ENCODE results near the gene AFF3. TPM values are rescaled to one million over a fixed set of nuclear protein-coding genes. Genes with fewer than 3 reads are reported as not detected.

The AFF3 gene
- total and polyA plus RNA-seq, 4 donors = 0.48 to 5.3 (median 2.3) TPM

GRCh38 chr2:100126897-100127401 lies 15.4 kb downstream of the AFF3 start:
- Histone ChIP-seq H3K9me3 (ENCODE audit: control insufficient read depth in 4 of 4, low read length in 3 of 4) (no peaks in the 10 kb centered on the region), H3K9ac (ENCODE audit: low read depth in 1 of 2, low read length in 2 of 2) (no peak overlapping the region), H3K27me3 (ENCODE audit: control insufficient read depth in 4 of 4, insufficient read depth in 4 of 4, low read length in 3 of 4) (no peaks in the 10 kb centered on the region), H3K4me1 (ENCODE audit: control insufficient read depth in 4 of 4, insufficient read depth in 4 of 4, low read length in 3 of 4) (no peaks in the 10 kb centered on the region), H3K4me3 (ENCODE audit: low read depth in 1 of 3, low read length in 3 of 3) (no peak overlapping the region), H3K27ac (ENCODE audit: low read depth in 1 of 2, low read length in 2 of 2) (no peak overlapping the region), H3K36me3 (ENCODE audit: control insufficient read depth in 4 of 4, insufficient read depth in 3 of 4, low read depth in 1 of 4, low read length in 3 of 4) (no peaks in the 10 kb centered on the region)
- DNase-seq (ENCODE audit: low spot score) = no peak
- no peak for TF ChIP-seq YY1 (IDR thresholded peaks at IDR 0.05)
- no peak for TF ChIP-seq HNF4A (conservative IDR thresholded peaks at IDR 0.05)
- no peak for TF ChIP-seq ATF3 (IDR thresholded peaks at IDR 0.05)
- no peak for TF ChIP-seq REST (IDR thresholded peaks at IDR 0.05)
- no peak for TF ChIP-seq RAD21 (IDR thresholded peaks at IDR 0.05)
- no peak for TF ChIP-seq TAF1 (conservative IDR thresholded peaks at IDR 0.05)
- TF ChIP-seq FOXA1 (IDR thresholded peaks at IDR 0.05) = no peak
- TF ChIP-seq MAX (IDR thresholded peaks at IDR 0.05) = no peak
- TF ChIP-seq JUND (IDR thresholded peaks at IDR 0.05) = no peak
- no peak for TF ChIP-seq RXRA (IDR thresholded peaks at IDR 0.05)
- TF ChIP-seq ZBTB33 (IDR thresholded peaks at IDR 0.05) = no peak
- TF ChIP-seq GABPA (IDR thresholded peaks at IDR 0.05 in 1 of 2, conservative IDR thresholded peaks at IDR 0.05 in 1 of 2) = no peak
- WGBS = 93% methylated on average over 4 of the region's 4 CpGs

GRCh38 chr2:100126201-100126600 lies 16.2 kb downstream of the AFF3 start:
- 78% methylated on average over 8 of the region's 8 CpGs for WGBS
- TF ChIP-seq FOXA2 (IDR thresholded peaks at IDR 0.05) (no peak), REST (IDR thresholded peaks at IDR 0.05) (no peak), MAX (IDR thresholded peaks at IDR 0.05) (no peak), YY1 (IDR thresholded peaks at IDR 0.05) (no peak), GABPA (IDR thresholded peaks at IDR 0.05 in 1 of 2, conservative IDR thresholded peaks at IDR 0.05 in 1 of 2) (no peak)
- DNase-seq (ENCODE audit: low spot score) = no peak
- H3K4me1 ChIP-seq (ENCODE audit: control insufficient read depth in 4 of 4, insufficient read depth in 4 of 4, low read length in 3 of 4) = no peaks in the 10 kb centered on the region
- no peak overlapping the region for H3K9ac ChIP-seq (ENCODE audit: low read depth in 1 of 2, low read length in 2 of 2)
- no peak overlapping the region for H3K4me3 ChIP-seq (ENCODE audit: low read depth in 1 of 3, low read length in 3 of 3)
- no peaks in the 10 kb centered on the region for H3K27me3 ChIP-seq (ENCODE audit: control insufficient read depth in 4 of 4, insufficient read depth in 4 of 4, low read length in 3 of 4)
- no peaks in the 10 kb centered on the region for H3K9me3 ChIP-seq (ENCODE audit: control insufficient read depth in 4 of 4, low read length in 3 of 4)
- no peaks in the 10 kb centered on the region for H3K36me3 ChIP-seq (ENCODE audit: control insufficient read depth in 4 of 4, insufficient read depth in 3 of 4, low read depth in 1 of 4, low read length in 3 of 4)
- H3K27ac ChIP-seq (ENCODE audit: low read depth in 1 of 2, low read length in 2 of 2) = no peak overlapping the region

Measured in liver (tissue), 9 donors.